ENCODE data around the gene TET2. TPM values are rescaled to one million over a fixed set of nuclear protein-coding genes. Genes with fewer than 3 reads are reported as not detected.

The TET2 gene
- total RNA-seq, 2 donors from 2014 or later = 20.0 to 30.1 TPM

- no peak for TF ChIP-seq CTCF (IDR thresholded peaks at IDR 0.05)
- H3K36me3 ChIP-seq = no peaks in the 10 kb centered on the region
- DNase-seq = no peak
- peaks cover 8% of the 10 kb centered on the region for H3K4me1 ChIP-seq
- no peak overlapping the region for H3K4me3 ChIP-seq
- H3K9ac ChIP-seq (ENCODE audit: low read depth in 2 of 2, low read length in 2 of 2) = no peak overlapping the region
- intact Hi-C loops (cut with DNase I) = no loop called here
- H3K27me3 ChIP-seq = no peaks in the 10 kb centered on the region
- no peak overlapping the region for H3K27ac ChIP-seq
- no peaks in the 10 kb centered on the region for H3K9me3 ChIP-seq
Observed at GRCh38 chr4:105191621-105192210, 45.0 kb downstream of the TET2 start.

- intact Hi-C loops (cut with DNase I) = no loop called here
- no peaks in the 10 kb centered on the region for H3K9me3 ChIP-seq
- peaks cover 8% of the 10 kb centered on the region for H3K4me1 ChIP-seq
- DNase-seq = no peak
- H3K27ac ChIP-seq = no peak overlapping the region
- H3K9ac ChIP-seq (ENCODE audit: low read depth in 2 of 2, low read length in 2 of 2) = no peak overlapping the region
- H3K27me3 ChIP-seq = no peaks in the 10 kb centered on the region
- H3K36me3 ChIP-seq = no peaks in the 10 kb centered on the region
- no peak overlapping the region for H3K4me3 ChIP-seq
- TF ChIP-seq CTCF (IDR thresholded peaks at IDR 0.05) = no peak
Observed at GRCh38 chr4:105192474-105192873, 45.8 kb downstream of the TET2 start.

GRCh38 chr4:105192910-105193309 is 46.2 kb downstream of the TET2 start:
- Histone ChIP-seq H3K27ac (no peak overlapping the region), H3K27me3 (no peaks in the 10 kb centered on the region), H3K9me3 (no peaks in the 10 kb centered on the region), H3K4me1 (peaks cover 8% of the 10 kb centered on the region), H3K4me3 (no peak overlapping the region), H3K9ac (ENCODE audit: low read depth in 2 of 2, low read length in 2 of 2) (no peak overlapping the region), H3K36me3 (no peaks in the 10 kb centered on the region)
- no peak for DNase-seq
- no peak for TF ChIP-seq CTCF (IDR thresholded peaks at IDR 0.05)
- intact Hi-C loops (cut with DNase I) = no loop called here

GRCh38 chr4:105193536-105193935 is 46.9 kb downstream of the TET2 start:
- no peaks in the 10 kb centered on the region for H3K9me3 ChIP-seq
- H3K36me3 ChIP-seq = no peaks in the 10 kb centered on the region
- no peak overlapping the region for H3K9ac ChIP-seq (ENCODE audit: low read depth in 2 of 2, low read length in 2 of 2)
- H3K4me3 ChIP-seq = no peak overlapping the region
- TF ChIP-seq CTCF (IDR thresholded peaks at IDR 0.05) = no peak
- no peak overlapping the region for H3K27ac ChIP-seq
- no peak for DNase-seq
- no peaks in the 10 kb centered on the region for H3K27me3 ChIP-seq
- intact Hi-C loops (cut with DNase I) = no loop called here
- H3K4me1 ChIP-seq = peaks cover 8% of the 10 kb centered on the region

- no peaks in the 10 kb centered on the region for H3K9me3 ChIP-seq
- intact Hi-C loops (cut with DNase I) = no loop called here
- TF ChIP-seq CTCF (IDR thresholded peaks at IDR 0.05) = no peak
- H3K4me1 ChIP-seq = peaks cover 8% of the 10 kb centered on the region
- no peak overlapping the region for H3K4me3 ChIP-seq
- H3K27ac ChIP-seq = no peak overlapping the region
- no peaks in the 10 kb centered on the region for H3K36me3 ChIP-seq
- DNase-seq = no peak
- H3K9ac ChIP-seq (ENCODE audit: low read depth in 2 of 2, low read length in 2 of 2) = no peak overlapping the region
- H3K27me3 ChIP-seq = no peaks in the 10 kb centered on the region
Observed at GRCh38 chr4:105194328-105195231, 47.9 kb downstream of the TET2 start.

Measured in colonic mucosa (tissue), 4 donors.